Ovary (tissue), 3 donors: Measurements from ENCODE around the gene STARD7.

Experiments
- CTCF ChIP-seq, 3 donors: fragments of 450-650 bp in 2 of 3; fragments of 200-600 bp in 1 of 3; IDR thresholded peaks; one replicate each; pipeline versions ENCODE4 v1.5.1 to v1.8.0; 2016 to 2022; ENCODE audit warnings: antibody characterized with exemption in 3 of 3, mild to moderate bottlenecking in 1 of 3
- POLR2A ChIP-seq: fragments of 450-650 bp; IDR thresholded peaks from one replicate; pipeline ENCODE4 v1.6.1; 2017; ENCODE audit warnings: antibody characterized with exemption, mild to moderate bottlenecking, moderate library complexity
- donor health status: DM: no; HTN: no; CAD: no.

GRCh38 chr2:96209011-96209728 is 543 bp upstream of the STARD7 start:
- TF ChIP-seq CTCF (IDR thresholded peaks at IDR 0.05) (no peak), POLR2A (no peak)
